Ureter (tissue), 1 donor: ENCODE data around the gene CASP10. TPM values are rescaled to one million over a fixed set of nuclear protein-coding genes. Genes with fewer than 3 reads are reported as not detected.
"Not testable (repeated sequence)": the region's sequence is repeated elsewhere in the genome, so short reads cannot be mapped to it uniquely, and the experiment has no call there.

Experiments
- DNase-seq: peaks from one replicate; pipeline ENCODE4 v3.0.0-alpha.2; 2020; ENCODE audit warnings: low spot score
- total RNA-seq: library from RNA; stranded (reverse); gene quantifications from one replicate; pipeline ENCODE4 v1.2.4, GENCODE V29; 2023
- donor health status: DM: yes; HTN: yes; CAD: no.

CASP10 gene, protein sequence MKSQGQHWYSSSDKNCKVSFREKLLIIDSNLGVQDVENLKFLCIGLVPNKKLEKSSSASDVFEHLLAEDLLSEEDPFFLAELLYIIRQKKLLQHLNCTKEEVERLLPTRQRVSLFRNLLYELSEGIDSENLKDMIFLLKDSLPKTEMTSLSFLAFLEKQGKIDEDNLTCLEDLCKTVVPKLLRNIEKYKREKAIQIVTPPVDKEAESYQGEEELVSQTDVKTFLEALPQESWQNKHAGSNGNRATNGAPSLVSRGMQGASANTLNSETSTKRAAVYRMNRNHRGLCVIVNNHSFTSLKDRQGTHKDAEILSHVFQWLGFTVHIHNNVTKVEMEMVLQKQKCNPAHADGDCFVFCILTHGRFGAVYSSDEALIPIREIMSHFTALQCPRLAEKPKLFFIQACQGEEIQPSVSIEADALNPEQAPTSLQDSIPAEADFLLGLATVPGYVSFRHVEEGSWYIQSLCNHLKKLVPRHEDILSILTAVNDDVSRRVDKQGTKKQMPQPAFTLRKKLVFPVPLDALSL
- total RNA-seq, result 16.6 TPM

GRCh38 chr2:201182650-201183364 lies at the start of gene CASP10:
TSS of gene CASP10 (plus strand) at chr2:201183141. CDS start at chr2:201185778, 2,637 bp downstream.
- no peak for DNase-seq

GRCh38 chr2:201135386-201135785 lies 47.6 kb upstream of the CASP10 start:
- no peak for DNase-seq

DNA sequence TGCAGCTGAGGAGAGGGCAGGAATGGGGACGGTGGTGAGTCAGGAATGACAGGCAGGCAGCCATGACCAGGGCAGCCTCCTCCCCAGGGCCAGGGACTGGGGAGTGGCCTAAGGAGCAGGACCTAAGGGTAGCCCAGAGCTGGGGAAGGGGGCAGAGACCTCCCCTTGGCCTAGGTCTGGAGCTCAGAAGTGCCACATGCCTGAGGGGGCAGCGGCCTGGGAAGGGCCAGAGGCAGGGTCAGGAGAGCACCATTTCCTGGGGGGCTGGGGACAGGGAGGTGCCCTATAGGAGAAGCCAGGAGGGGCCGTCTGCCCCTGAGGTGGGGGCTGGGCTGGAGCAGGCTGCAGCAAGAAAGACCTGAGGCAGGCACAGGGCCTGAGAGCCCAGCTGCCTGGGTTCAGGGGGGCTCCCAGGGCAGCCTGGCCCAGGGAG lies 46.0 kb upstream of the CASP10 start:
- no peak for DNase-seq

DNA sequence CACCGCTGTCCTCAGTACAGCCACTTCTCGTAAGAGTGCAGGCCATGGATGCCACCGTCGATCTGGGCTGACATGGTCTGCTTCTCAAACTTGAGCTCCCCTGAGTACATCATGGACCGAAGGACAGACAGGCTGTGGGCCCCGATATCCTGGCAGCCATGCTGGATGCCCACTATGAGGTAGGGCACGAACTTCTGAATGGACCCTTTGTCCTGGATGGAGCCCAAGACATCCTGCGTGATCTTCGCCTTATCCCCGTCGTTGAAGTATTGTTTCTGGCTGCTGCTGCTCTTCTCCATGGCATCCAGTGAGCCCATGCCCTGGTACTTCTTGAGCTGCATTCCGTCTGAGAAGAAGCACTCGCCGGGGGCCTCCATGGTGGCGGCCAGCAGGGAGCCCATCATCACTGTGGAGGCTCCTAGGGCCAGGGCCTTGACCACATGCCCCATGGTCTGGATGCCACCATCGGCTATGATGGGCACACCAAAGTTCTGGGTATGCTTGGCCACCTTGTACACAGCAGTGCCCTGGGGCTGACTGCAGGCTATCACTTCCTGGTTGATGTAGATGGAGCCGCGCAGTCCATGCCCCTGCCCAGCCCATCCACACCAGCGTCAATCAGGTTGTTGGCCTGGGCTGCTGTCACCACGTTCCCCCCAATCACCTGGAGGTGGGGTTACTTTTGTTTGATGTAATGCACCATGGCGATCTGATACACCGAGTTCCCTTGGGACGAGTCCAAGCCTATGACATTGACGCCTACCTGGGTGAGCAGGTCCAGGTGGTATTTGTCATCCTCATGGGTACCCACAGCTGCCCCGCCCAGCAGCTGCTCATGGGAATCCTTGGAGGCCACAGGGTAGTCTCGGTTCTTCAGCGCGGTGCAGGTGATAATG lies 45.2 kb upstream of the CASP10 start:
- DNase-seq, result no peak

DNA sequence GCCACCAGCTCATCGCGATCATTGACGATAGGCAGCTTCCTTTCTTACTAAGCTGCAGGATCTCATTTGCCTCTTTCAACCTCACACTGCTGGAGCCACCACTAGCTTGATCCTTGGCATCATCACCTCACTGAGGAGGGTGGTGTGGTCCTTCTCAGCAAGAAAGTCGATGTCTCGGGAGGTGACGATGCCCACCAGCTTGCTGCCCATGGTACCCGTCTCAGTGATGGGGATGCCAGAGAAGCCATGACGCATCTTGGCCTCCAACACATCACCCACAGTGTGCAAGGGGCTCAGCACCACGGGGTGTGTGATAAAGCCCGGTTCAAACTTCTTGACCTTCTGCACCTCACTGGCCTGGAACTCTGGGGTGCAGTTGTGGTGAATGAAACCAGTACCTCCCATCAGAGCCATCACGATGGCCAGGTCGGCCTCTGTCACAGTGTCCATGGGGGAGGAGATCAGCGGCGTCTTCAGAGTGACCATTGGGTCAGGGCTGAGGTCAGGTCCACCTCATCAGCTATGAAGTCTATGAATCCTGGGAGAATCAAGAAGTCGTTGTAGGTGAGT lies 44.5 kb upstream of the CASP10 start:
- no peak for DNase-seq

GRCh38 chr2:201138986-201139781 lies 43.8 kb upstream of the CASP10 start:
- DNase-seq, result not testable (repeated sequence)

GRCh38 chr2:201139836-201140604 lies 42.9 kb upstream of the CASP10 start:
- DNase-seq, result no peak

DNA sequence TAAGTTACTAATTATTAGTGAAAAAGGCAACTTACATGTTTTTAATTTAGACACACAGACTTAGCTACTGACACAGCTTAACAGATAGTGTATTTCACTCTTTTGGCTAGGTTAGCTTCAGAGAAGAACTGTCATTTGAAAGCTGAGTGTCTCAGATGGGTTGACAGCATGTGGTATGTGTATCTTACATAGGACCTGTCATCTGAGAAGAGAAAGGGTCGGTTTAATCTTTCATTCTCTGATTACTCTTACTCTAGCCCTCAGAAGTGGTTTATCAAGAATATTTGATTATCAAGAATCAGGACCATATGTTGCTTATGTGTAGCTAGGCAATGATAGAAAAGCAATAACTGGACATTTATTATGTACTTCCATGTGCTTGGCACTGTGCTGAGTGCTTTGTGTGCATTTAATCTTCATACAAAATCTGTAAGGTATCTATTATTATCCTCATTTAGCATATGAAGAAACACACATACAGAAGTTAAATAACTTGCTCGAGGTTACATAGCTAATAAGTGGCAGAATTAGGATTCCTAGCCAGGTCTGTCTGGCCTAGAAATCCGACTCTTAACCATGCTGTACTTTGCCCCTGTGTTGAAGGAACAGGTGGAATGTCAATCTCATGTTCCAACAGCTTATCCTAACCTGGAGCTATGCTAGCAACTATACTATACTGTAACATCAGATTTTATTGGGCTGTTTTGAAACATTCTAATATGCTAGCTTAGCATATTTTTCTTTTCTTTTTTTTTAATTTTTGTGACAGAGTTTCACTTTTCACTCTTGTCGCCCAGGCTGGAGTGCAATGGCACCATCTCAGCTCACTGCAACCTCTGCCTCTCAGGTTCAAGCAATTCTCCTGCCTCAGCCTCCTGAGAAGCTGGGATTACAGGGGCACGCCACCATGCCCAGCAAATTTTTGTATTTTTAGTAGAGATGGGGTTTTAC lies 38.6 kb upstream of the CASP10 start:
- no peak for DNase-seq

DNA sequence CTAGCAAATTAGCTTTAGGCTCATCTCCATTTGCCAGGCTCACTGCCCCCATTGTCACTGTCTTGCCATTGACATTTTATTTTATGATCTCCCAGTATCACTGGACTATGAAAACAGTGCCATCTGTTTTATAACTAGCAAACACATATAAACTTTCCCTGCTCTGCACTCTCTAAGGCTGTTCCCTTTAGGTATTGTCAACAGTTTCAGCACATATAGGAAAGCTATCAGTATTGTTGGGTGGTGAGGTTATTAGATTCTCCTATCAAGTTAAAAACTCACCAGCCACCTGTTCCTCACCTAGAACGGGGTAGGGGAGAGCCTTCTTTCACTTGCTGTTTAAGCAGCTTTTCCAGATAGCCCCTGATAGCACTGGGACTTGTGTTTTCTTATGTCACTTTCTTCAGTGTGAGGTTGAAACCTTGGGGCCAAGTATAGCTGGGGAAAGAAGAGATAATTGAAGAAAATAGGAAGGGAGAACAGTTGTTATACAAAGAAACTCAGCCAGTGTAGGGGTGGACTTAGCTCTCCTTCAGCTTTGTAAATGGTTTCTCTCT lies 34.4 kb upstream of the CASP10 start:
- DNase-seq, result no peak

- no peak for DNase-seq
Observed at GRCh38 chr2:201149064-201149820, 33.7 kb upstream of the CASP10 start.

GRCh38 chr2:201149821-201150165 lies 33.1 kb upstream of the CASP10 start:
- DNase-seq, result not testable (repeated sequence)

GRCh38 chr2:201150454-201151020 lies 32.4 kb upstream of the CASP10 start:
- DNase-seq, result no peak

- DNase-seq, result no peak
Observed at GRCh38 chr2:201151127-201151981, 31.6 kb upstream of the CASP10 start.

GRCh38 chr2:201152517-201152916 lies 30.4 kb upstream of the CASP10 start:
- DNase-seq, result no peak

- DNase-seq, result no peak
Observed at GRCh38 chr2:201152999-201153815, 29.7 kb upstream of the CASP10 start.
